Measurements from ENCODE around the gene ZNF235.
"Not testable (repeated sequence)": the region's sequence is repeated elsewhere in the genome, so short reads cannot be mapped to it uniquely, and the experiment has no call there.

DNA sequence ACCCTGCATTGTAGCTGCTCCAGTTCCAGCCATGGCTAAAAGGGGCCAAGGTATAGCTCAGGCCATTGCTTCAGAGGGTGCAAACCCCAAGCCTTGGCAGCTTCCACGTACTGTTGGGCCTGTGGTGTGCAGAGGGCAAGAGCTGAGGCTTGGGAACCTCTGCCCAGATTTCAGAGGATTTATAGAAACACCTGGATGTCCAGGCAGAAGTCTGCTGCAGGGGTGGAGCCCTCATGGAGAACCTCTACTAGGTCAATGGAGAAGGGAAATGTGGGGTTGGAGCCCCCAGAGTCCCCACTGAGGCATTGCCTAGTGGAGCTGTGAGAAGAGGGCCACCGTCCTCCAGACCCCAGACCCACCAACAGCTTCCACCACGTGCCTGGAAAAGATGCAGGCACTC is 29.8 kb upstream of the ZNF235 start:
- TF ChIP-seq, protein P1, sequence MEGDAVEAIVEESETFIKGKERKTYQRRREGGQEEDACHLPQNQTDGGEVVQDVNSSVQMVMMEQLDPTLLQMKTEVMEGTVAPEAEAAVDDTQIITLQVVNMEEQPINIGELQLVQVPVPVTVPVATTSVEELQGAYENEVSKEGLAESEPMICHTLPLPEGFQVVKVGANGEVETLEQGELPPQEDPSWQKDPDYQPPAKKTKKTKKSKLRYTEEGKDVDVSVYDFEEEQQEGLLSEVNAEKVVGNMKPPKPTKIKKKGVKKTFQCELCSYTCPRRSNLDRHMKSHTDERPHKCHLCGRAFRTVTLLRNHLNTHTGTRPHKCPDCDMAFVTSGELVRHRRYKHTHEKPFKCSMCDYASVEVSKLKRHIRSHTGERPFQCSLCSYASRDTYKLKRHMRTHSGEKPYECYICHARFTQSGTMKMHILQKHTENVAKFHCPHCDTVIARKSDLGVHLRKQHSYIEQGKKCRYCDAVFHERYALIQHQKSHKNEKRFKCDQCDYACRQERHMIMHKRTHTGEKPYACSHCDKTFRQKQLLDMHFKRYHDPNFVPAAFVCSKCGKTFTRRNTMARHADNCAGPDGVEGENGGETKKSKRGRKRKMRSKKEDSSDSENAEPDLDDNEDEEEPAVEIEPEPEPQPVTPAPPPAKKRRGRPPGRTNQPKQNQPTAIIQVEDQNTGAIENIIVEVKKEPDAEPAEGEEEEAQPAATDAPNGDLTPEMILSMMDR (IDR thresholded peaks at IDR 0.05), result not testable (repeated sequence)
- not testable (repeated sequence) for TF ChIP-seq EP300, POLR2AphosphoS5 (IDR thresholded peaks at IDR 0.05)

Data from upper lobe of left lung (tissue), 4 donors.